Right lobe of liver (tissue), 4 donors: ENCODE results near the gene PELI1.

Experiments
- POLR2A ChIP-seq: fragments of 450-650 bp; IDR thresholded peaks from one replicate; pipeline ENCODE4 v1.6.1; 2017; ENCODE audit warnings: antibody characterized with exemption, mild to moderate bottlenecking
- TF ChIP-seq, protein P1 (sequence below), 4 donors: fragments of 200-600 bp in 3 of 4; fragments of 450-650 bp in 1 of 4; IDR thresholded peaks; one replicate each; pipeline versions ENCODE4 v1.5.1 to v1.8.0; 2016 to 2022; ENCODE audit warnings: antibody characterized with exemption in 4 of 4, mild to moderate bottlenecking in 2 of 4
- donor health status: DM: no; HTN: no; CAD: no.
- donor health status: DM: no; HTN: no; CAD: no.
- donor health status: DM: no; HTN: yes; CAD: no.

DNA sequence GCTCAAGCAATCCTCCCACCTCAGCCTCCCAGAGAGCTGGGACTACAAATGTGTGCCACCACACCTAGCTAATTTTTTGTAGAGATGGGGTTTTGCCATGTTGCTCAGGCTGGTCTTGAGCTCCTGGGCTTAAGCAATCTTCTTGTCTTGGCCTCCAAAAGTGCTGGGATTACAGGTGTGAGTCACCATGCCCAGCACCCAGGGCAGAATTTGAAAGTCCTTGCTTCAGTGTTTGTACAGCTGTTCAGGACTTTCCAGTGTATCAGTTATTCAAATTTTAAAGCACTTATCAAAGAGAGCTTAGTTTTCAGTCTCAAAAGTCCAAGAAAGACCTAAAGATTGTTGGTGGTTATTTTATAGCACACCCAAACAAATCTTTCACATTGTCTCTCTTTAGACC is 81.4 kb downstream of the PELI1 start:
- no peak for TF ChIP-seq POLR2A
- TF ChIP-seq, protein P1, sequence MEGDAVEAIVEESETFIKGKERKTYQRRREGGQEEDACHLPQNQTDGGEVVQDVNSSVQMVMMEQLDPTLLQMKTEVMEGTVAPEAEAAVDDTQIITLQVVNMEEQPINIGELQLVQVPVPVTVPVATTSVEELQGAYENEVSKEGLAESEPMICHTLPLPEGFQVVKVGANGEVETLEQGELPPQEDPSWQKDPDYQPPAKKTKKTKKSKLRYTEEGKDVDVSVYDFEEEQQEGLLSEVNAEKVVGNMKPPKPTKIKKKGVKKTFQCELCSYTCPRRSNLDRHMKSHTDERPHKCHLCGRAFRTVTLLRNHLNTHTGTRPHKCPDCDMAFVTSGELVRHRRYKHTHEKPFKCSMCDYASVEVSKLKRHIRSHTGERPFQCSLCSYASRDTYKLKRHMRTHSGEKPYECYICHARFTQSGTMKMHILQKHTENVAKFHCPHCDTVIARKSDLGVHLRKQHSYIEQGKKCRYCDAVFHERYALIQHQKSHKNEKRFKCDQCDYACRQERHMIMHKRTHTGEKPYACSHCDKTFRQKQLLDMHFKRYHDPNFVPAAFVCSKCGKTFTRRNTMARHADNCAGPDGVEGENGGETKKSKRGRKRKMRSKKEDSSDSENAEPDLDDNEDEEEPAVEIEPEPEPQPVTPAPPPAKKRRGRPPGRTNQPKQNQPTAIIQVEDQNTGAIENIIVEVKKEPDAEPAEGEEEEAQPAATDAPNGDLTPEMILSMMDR (IDR thresholded peaks at IDR 0.05), result no peak
